WTC11 (cell line): ENCODE results near the gene GRK3.
"Not testable (repeated sequence)": the region's sequence is repeated elsewhere in the genome, so short reads cannot be mapped to it uniquely, and the experiment has no call there.

Source experiments
- ATF1 ChIP-seq: sonication (generic); formaldehyde crosslinking; IDR thresholded peaks from 2 replicates; pipeline ENCODE4 v1.8.1; 2023; ENCODE audit warnings: mild to moderate bottlenecking, moderate library complexity, missing genetic modification reagents
- FOXK1 ChIP-seq: sonication (generic); formaldehyde crosslinking; IDR thresholded peaks from 2 replicates; pipeline ENCODE4 v1.8.0; 2022; ENCODE audit warnings: mild to moderate bottlenecking, moderate library complexity, missing genetic modification reagents
- NFE2L1 ChIP-seq: sonication (generic); formaldehyde crosslinking; IDR thresholded peaks from 2 replicates; pipeline ENCODE4 v1.8.1; 2023; ENCODE audit warnings: missing genetic modification reagents
- TP53 ChIP-seq: sonication (generic); formaldehyde crosslinking; IDR thresholded peaks from 2 replicates; pipeline ENCODE4 v1.8.1; 2023; ENCODE audit warnings: mild to moderate bottlenecking, missing genetic modification reagents
- TF ChIP-seq, protein P1 (sequence below): sonication (generic); formaldehyde crosslinking; IDR thresholded peaks from 2 replicates; pipeline ENCODE4 v1.8.0; 2023; ENCODE audit warnings: missing genetic modification reagents, mild to moderate bottlenecking, borderline replicate concordance
- TF ChIP-seq, protein P2 (sequence below): sonication (generic); formaldehyde crosslinking; IDR thresholded peaks from 2 replicates; pipeline ENCODE4 v1.8.0; 2022; ENCODE audit warnings: mild to moderate bottlenecking, missing genetic modification reagents
- TF ChIP-seq, protein P3 (sequence below): fragments of 200-600 bp; IDR thresholded peaks from 2 replicates; pipeline ENCODE4 v1.8.0; 2022; ENCODE audit warnings: antibody characterized with exemption
- TF ChIP-seq, protein P4 (sequence below): sonication (generic); formaldehyde crosslinking; IDR thresholded peaks from 2 replicates; pipeline ENCODE4 v1.8.1; 2023; ENCODE audit warnings: mild to moderate bottlenecking, missing genetic modification reagents, moderate library complexity
- TF ChIP-seq, protein P5 (sequence below): sonication (generic); formaldehyde crosslinking; conservative IDR thresholded peaks from 2 replicates; pipeline ENCODE4 v1.8.1; 2022; ENCODE audit warnings: mild to moderate bottlenecking, missing genetic modification reagents
- TF ChIP-seq, protein P6 (sequence below): sonication (generic); formaldehyde crosslinking; IDR thresholded peaks from 2 replicates; pipeline ENCODE4 v1.8.1; 2022; ENCODE audit warnings: low read depth, missing genetic modification reagents, borderline replicate concordance

DNA sequence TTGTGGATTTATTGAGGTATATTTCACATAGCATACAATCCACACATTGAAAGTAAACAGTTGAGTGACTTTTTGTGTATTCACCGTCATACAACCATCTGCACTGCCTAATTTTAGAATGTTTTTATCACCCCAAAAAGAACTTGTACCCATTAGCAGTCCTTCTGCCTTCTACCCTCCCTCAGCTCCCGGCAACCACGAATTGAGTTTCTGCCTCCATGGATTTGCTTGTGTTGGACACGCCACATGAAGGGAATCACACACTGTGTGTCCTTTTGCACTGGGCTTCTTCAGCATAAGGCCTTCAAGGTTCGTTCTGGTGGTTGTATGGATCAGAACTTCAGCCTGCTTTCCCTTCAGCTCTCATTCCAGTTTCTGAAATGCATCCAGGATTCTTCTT, 41.1 kb downstream of the GRK3 start:
- TF ChIP-seq NFE2L1 (CRISPR knock-in tag); ATF1; TP53 (CRISPR knock-in tag); FOXK1 (CRISPR knock-in tag): not testable (repeated sequence)
- TF ChIP-seq, protein P1, sequence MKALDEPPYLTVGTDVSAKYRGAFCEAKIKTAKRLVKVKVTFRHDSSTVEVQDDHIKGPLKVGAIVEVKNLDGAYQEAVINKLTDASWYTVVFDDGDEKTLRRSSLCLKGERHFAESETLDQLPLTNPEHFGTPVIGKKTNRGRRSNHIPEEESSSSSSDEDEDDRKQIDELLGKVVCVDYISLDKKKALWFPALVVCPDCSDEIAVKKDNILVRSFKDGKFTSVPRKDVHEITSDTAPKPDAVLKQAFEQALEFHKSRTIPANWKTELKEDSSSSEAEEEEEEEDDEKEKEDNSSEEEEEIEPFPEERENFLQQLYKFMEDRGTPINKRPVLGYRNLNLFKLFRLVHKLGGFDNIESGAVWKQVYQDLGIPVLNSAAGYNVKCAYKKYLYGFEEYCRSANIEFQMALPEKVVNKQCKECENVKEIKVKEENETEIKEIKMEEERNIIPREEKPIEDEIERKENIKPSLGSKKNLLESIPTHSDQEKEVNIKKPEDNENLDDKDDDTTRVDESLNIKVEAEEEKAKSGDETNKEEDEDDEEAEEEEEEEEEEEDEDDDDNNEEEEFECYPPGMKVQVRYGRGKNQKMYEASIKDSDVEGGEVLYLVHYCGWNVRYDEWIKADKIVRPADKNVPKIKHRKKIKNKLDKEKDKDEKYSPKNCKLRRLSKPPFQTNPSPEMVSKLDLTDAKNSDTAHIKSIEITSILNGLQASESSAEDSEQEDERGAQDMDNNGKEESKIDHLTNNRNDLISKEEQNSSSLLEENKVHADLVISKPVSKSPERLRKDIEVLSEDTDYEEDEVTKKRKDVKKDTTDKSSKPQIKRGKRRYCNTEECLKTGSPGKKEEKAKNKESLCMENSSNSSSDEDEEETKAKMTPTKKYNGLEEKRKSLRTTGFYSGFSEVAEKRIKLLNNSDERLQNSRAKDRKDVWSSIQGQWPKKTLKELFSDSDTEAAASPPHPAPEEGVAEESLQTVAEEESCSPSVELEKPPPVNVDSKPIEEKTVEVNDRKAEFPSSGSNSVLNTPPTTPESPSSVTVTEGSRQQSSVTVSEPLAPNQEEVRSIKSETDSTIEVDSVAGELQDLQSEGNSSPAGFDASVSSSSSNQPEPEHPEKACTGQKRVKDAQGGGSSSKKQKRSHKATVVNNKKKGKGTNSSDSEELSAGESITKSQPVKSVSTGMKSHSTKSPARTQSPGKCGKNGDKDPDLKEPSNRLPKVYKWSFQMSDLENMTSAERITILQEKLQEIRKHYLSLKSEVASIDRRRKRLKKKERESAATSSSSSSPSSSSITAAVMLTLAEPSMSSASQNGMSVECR (CRISPR knock-in tag): not testable (repeated sequence)
- TF ChIP-seq, protein P2, sequence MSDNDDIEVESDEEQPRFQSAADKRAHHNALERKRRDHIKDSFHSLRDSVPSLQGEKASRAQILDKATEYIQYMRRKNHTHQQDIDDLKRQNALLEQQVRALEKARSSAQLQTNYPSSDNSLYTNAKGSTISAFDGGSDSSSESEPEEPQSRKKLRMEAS (CRISPR knock-in tag): not testable (repeated sequence)
- TF ChIP-seq, protein P3, sequence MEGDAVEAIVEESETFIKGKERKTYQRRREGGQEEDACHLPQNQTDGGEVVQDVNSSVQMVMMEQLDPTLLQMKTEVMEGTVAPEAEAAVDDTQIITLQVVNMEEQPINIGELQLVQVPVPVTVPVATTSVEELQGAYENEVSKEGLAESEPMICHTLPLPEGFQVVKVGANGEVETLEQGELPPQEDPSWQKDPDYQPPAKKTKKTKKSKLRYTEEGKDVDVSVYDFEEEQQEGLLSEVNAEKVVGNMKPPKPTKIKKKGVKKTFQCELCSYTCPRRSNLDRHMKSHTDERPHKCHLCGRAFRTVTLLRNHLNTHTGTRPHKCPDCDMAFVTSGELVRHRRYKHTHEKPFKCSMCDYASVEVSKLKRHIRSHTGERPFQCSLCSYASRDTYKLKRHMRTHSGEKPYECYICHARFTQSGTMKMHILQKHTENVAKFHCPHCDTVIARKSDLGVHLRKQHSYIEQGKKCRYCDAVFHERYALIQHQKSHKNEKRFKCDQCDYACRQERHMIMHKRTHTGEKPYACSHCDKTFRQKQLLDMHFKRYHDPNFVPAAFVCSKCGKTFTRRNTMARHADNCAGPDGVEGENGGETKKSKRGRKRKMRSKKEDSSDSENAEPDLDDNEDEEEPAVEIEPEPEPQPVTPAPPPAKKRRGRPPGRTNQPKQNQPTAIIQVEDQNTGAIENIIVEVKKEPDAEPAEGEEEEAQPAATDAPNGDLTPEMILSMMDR: not testable (repeated sequence)
- TF ChIP-seq, protein P4, sequence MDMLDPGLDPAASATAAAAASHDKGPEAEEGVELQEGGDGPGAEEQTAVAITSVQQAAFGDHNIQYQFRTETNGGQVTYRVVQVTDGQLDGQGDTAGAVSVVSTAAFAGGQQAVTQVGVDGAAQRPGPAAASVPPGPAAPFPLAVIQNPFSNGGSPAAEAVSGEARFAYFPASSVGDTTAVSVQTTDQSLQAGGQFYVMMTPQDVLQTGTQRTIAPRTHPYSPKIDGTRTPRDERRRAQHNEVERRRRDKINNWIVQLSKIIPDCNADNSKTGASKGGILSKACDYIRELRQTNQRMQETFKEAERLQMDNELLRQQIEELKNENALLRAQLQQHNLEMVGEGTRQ (CRISPR knock-in tag): not testable (repeated sequence)
- TF ChIP-seq, protein P5, sequence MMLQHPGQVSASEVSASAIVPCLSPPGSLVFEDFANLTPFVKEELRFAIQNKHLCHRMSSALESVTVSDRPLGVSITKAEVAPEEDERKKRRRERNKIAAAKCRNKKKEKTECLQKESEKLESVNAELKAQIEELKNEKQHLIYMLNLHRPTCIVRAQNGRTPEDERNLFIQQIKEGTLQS (CRISPR knock-in tag): not testable (repeated sequence)
- TF ChIP-seq, protein P6, sequence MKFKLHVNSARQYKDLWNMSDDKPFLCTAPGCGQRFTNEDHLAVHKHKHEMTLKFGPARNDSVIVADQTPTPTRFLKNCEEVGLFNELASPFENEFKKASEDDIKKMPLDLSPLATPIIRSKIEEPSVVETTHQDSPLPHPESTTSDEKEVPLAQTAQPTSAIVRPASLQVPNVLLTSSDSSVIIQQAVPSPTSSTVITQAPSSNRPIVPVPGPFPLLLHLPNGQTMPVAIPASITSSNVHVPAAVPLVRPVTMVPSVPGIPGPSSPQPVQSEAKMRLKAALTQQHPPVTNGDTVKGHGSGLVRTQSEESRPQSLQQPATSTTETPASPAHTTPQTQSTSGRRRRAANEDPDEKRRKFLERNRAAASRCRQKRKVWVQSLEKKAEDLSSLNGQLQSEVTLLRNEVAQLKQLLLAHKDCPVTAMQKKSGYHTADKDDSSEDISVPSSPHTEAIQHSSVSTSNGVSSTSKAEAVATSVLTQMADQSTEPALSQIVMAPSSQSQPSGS (CRISPR knock-in tag): not testable (repeated sequence)
